Lung (tissue), 12 donors: ENCODE data around the gene CTDNEP1. TPM values are rescaled to one million over a fixed set of nuclear protein-coding genes. Genes with fewer than 3 reads are reported as not detected.
A peak's percentile ranks its signal among the peaks of the same experiment; 100 is the strongest.

Source experiments
- ATAC-seq: fragments of 200-7000 bp; cut with Tn5 transposase; one replicate; pipeline ENCODE4 v1.9.1; 2020; ENCODE audit warnings: moderate number of reproducible peaks; ENCODE audit not compliant: insufficient read depth, low FRiP score
- DNase-seq, 3 donors: peaks; one replicate each; pipeline ENCODE4 v3.0.0-alpha.2; 2013 to 2017
- H3K27ac ChIP-seq, 2 donors: one replicate each; pipeline ENCODE4 v1.5.1; 2013; ENCODE audit warnings: mild to moderate bottlenecking in 2 of 2, moderate library complexity in 2 of 2, control low read depth in 1 of 2, inconsistent platforms in 1 of 2, low read depth in 1 of 2, low read length in 1 of 2
- H3K27me3 ChIP-seq, 3 donors: one replicate each; pipeline ENCODE4 v1.5.1; 2013; ENCODE audit warnings: low read length in 2 of 3; ENCODE audit not compliant: control insufficient read depth in 3 of 3, insufficient read depth in 3 of 3
- H3K36me3 ChIP-seq, 4 donors: one replicate each; pipeline ENCODE4 v1.5.1; 2013; ENCODE audit warnings: low read length in 4 of 4, mild to moderate bottlenecking in 1 of 4, moderate library complexity in 1 of 4; ENCODE audit not compliant: control insufficient read depth in 4 of 4, insufficient read depth in 4 of 4
- H3K4me1 ChIP-seq, 5 donors: one replicate each; pipeline ENCODE4 v1.5.1; 2013; ENCODE audit warnings: low read length in 5 of 5, mild to moderate bottlenecking in 2 of 5, moderate library complexity in 1 of 5; ENCODE audit not compliant: control insufficient read depth in 5 of 5, insufficient read depth in 5 of 5
- H3K4me3 ChIP-seq: one replicate; pipeline ENCODE4 v1.5.1; 2013; ENCODE audit warnings: mild to moderate bottlenecking, control low read depth, moderate library complexity
- H3K9ac ChIP-seq, 2 donors: one replicate each; pipeline ENCODE4 v1.5.1; 2013; ENCODE audit warnings: low read length in 2 of 2, control low read depth in 1 of 2; ENCODE audit not compliant: insufficient read depth in 1 of 2
- H3K9me3 ChIP-seq, 4 donors: one replicate each; pipeline ENCODE4 v1.5.1; 2013; ENCODE audit warnings: low read length in 3 of 4, mild to moderate bottlenecking in 1 of 4, moderate library complexity in 1 of 4; ENCODE audit not compliant: control insufficient read depth in 4 of 4, insufficient read depth in 3 of 4
- CTCF ChIP-seq: IDR thresholded peaks from 2 replicates; pipeline ENCODE4 v1.5.1; 2012; ENCODE audit warnings: mild to moderate bottlenecking; ENCODE audit errors: control extremely low read depth, extremely low read depth
- WGBS, 2 donors: extraction: QIAGEN DNeasy Blood & Tissue Kit; methylation state at CpG; one replicate each; pipeline ENCODE4 v1.1.7; 2013; 5-methylcytosine and 5-hydroxymethylcytosine counted together
- polyA plus RNA-seq, 2 donors: library from polyadenylated mRNA; stranded (reverse); fragments of 200-250 nt; gene quantifications; one replicate each; pipeline ENCODE4 v1.2.1, GENCODE V29; 2013
- total RNA-seq, 2 donors: library from RNA; depleted of rRNA in 1 of 2; stranded (reverse); fragments of >200 nt in 1 of 2; gene quantifications; one replicate each; pipeline ENCODE4 v1.2.1, GENCODE V29; 2014 to 2021
- donor health status: control.
- donor health status: control.
- donor health status: Bipolar disorder and iron deficiency.
- donor health status: healthy.
- donor health status: DM: yes; HTN: yes; CAD: no.

The CTDNEP1 gene
- total and polyA plus RNA-seq, 4 donors, result 72.5 to 126 (median 90.3) TPM

- Histone ChIP-seq H3K27me3 (peaks cover 0 to 37% (median 22%) of the 10 kb centered on the region in 3 donors), H3K9me3 (no peaks in the 10 kb centered on the region), H3K36me3 (no peaks in the 10 kb centered on the region), H3K27ac (no peak within 1 kb of the TSS), H3K4me3 (no peak within 1 kb of the TSS), H3K4me1 (peaks cover 2 to 14% (median 11%) of the 10 kb centered on the region in 5 donors), H3K9ac (no peak within 1 kb of the TSS)
- ATAC-seq, result no peak
- WGBS, 2 donors, result 1 to 3% methylated on average over 44 to 57 of the region's 57 CpGs
- peak in 2 of 3 donors; percentile 40 to 66 for DNase-seq
- no peak for TF ChIP-seq CTCF
Observed at GRCh38 chr17:7294614-7295153, 43.1 kb upstream of the CTDNEP1 start, which contains the start of gene YBX2. TSS of gene YBX2 (minus strand) at chr17:7294639. CDS start at chr17:7294500, 139 bp downstream.

- H3K36me3 ChIP-seq, result no peaks in the 10 kb centered on the region
- no peaks in the 10 kb centered on the region for H3K9me3 ChIP-seq
- H3K4me3 ChIP-seq, result no peak overlapping the region
- DNase-seq, result no peak
- H3K9ac ChIP-seq, result no peak overlapping the region
- TF ChIP-seq CTCF, result no peak
- no peak overlapping the region for H3K27ac ChIP-seq
- ATAC-seq, result no peak
- H3K4me1 ChIP-seq, result peaks cover 2 to 14% (median 11%) of the 10 kb centered on the region in 5 donors
- 5 to 8% methylated on average over 26 to 75 of the region's 75 CpGs for WGBS, 2 donors
- H3K27me3 ChIP-seq, result peaks cover 0 to 37% (median 22%) of the 10 kb centered on the region in 3 donors
Observed at GRCh38 chr17:7293816-7294613, 42.5 kb upstream of the CTDNEP1 start.

GRCh38 chr17:7293159-7293558 is 41.6 kb upstream of the CTDNEP1 start:
- H3K27me3 ChIP-seq, result peaks cover 0 to 37% (median 24%) of the 10 kb centered on the region in 3 donors
- H3K9me3 ChIP-seq, result no peaks in the 10 kb centered on the region
- no peaks in the 10 kb centered on the region for H3K36me3 ChIP-seq
- ATAC-seq (no peak), DNase-seq (no peak)
- peaks cover 2 to 14% (median 11%) of the 10 kb centered on the region in 5 donors for H3K4me1 ChIP-seq
- WGBS, 2 donors, result 85% methylated on average over 11 of the region's 11 CpGs
- no peak overlapping the region for H3K4me3 ChIP-seq
- no peak for TF ChIP-seq CTCF
- no peak overlapping the region for H3K27ac ChIP-seq
- no peak overlapping the region for H3K9ac ChIP-seq
